Amniotic stem cell (primary cell): Measurements from ENCODE around the gene SETD6.

Experiments used
- DNase-seq: peaks from one replicate; lab custom pipeline; 2025; lab: John Stamatoyannopoulos, UW

Gene SETD6

DNA sequence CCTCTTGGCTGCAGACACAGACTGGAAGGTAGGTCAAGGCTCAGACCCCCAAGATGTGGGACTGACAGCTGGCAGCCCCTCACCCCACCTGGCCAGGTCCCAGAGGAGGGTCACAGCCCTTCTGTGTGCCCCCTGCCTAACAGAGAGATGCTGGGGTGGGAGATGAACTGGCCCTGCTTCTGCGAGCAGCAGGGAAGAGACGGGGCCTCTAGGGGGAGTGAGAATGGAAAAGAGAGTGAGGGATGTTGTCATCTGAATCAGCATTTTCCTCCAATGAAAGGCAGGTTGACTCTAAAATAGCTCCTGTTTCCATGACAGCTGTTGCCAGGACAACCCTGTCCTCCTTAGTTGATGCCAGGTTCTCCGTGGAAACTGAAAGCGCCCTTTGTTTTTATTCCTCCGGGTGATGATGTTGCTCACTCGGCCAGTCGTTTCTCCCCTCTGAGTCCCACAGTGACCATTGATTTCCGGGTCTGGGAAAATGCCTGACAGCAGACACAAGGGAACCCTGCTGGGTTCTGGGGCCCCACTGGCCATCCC lies 20.3 kb upstream of the SETD6 start:
- DNase-seq, result peak; percentile 96

- no peak for DNase-seq
These were observed 19.6 kb upstream of the SETD6 start for GRCh38 chr16:58495521-58496331.

GRCh38 chr16:58497468-58497867 lies 17.8 kb upstream of the SETD6 start:
- DNase-seq, result no peak

GRCh38 chr16:58497935-58498334 lies 17.4 kb upstream of the SETD6 start:
- no peak for DNase-seq

- DNase-seq, result no peak
These were observed 16.8 kb upstream of the SETD6 start for GRCh38 chr16:58498341-58499091.

DNA sequence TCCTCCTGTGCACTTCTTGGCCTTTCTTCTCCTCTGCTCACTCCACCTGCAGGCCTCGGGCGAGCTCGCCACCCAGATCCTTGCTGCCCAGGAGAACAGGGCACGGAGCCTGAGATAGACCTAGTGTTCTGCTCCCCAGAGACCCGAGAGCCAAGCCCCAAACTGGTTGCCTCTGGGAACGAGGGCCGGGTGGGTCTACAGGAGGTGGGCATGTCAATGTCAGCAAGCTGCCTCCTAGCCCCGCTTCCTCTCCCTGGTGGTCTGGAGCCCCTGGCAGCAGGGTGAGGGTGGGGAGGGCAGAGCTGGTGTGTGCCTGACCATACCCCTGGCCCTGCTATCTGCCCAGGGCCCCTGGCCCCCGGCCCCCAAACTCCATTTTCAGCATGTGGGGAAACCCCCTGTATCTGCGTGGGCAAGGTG lies 16.2 kb upstream of the SETD6 start:
- DNase-seq, result no peak

DNA sequence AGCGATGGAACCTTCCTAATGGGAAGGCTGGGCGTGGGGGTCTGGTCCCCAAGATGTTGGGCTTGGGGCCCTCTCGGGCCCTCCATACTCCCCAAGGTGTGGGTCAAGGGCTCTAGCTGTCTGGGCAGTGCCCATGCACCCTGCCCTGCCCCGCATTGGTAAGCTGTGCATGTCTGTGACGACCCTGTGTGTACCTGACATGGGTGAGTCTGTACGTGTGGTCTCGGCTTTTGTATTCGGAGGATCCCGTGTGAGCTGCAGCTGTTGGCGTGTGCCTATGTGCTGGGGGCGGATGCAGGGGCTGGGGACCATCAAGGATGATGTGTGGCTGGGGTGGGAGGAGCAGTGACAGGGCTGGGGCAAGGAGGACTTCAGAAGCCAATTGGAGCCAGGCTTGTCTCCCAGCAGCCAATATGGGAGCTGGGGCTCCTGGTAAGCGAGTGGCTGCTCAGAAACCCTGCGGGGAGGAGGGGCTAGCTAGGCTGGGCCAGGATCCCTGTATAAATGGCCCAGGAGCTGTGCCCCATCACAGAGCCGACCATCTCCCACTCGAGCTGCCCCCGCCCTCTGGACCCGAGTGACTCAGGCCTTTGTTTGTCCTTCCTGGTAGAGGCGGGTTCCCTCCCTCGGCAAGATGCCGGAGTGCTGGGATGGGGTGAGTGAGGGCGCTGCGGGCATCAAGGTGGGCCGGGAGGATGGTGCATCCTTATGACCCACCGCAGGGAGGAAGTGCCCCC lies 15.5 kb upstream of the SETD6 start, which contains the start of gene NDRG4:
TSS of gene NDRG4 (plus strand) at position 529 of the 737 bp plus-strand sequence. CDS start at position 635, 106 bp downstream.
- peak; percentile 22 for DNase-seq

DNA sequence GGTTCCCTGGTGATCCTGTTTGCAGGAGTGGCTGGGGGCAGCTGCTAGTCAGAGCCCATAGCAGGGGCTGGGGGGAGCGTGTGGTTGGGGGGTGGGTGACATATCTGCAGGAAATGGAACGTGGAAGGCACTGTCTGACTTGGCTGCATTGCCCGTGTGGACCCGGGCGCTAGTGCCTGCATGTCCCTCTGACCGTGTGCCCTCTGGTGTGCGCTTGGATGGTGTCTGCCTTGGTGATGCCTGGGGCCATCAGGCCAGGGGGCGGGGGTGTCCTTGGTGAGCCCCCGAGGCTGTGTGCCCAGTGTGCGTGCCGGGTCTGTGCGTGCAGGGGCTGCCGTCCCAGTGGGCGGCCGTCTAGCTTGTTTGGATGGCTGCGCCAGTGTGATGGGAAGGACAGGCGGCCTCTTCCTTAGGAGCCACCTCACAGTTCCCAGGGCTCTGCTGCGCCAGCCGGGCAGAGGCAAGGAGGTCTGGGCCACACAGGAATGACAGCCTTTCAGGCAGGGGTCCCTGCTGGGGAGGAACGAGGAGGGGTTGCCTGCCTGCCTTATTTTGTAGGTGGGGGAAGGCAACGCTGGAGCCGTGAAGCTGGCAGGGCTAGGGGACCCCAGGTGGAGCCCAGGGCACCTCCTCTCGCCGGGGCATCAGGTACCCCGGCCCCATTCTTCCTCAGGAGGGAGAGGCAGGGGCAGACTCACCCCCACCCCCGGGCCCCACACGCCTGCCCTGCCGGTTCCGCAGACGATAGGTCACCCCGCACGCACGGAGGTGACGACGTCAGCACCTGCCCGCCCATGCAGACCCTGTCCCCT lies 14.7 kb upstream of the SETD6 start:
- no peak for DNase-seq

- DNase-seq, result no peak
These were observed 13.8 kb upstream of the SETD6 start for GRCh38 chr16:58501242-58502131.

GRCh38 chr16:58502217-58502921 lies 12.9 kb upstream of the SETD6 start:
- no peak for DNase-seq

DNA sequence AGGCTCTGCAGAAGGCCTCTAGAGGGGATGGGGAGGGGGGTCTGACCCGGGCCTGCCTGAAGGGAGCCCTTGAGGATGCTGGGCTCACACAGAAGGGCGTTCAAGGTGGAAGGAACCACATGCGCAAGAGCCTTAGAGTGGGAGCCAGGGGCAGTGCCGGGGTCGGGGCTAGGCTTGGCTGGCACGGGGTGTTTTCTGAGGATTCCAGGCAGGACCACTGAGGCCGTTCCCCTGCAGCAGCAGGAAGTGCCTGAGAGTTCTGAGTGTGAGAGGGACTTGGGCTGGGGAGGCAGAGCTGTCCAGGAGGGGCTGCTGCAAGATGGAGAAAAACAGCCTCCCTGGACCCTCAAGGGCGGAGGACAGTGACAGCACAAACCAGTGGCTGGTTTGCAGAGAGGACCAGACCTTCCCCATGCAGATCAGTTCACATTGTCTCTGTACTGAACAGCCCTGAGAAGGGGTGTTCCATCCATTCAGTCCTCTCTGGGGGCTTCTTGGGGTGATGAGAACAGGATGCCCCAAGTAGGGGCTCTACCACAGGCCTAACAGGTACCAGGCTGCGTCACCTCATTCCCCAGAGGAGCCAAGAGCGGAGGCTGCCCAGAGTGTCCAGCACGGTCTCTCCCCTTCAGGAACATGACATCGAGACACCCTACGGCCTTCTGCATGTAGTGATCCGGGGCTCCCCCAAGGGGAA lies 12.0 kb upstream of the SETD6 start:
- DNase-seq, result no peak

- no peak for DNase-seq
These were observed 11.2 kb upstream of the SETD6 start for GRCh38 chr16:58503863-58504688.

DNA sequence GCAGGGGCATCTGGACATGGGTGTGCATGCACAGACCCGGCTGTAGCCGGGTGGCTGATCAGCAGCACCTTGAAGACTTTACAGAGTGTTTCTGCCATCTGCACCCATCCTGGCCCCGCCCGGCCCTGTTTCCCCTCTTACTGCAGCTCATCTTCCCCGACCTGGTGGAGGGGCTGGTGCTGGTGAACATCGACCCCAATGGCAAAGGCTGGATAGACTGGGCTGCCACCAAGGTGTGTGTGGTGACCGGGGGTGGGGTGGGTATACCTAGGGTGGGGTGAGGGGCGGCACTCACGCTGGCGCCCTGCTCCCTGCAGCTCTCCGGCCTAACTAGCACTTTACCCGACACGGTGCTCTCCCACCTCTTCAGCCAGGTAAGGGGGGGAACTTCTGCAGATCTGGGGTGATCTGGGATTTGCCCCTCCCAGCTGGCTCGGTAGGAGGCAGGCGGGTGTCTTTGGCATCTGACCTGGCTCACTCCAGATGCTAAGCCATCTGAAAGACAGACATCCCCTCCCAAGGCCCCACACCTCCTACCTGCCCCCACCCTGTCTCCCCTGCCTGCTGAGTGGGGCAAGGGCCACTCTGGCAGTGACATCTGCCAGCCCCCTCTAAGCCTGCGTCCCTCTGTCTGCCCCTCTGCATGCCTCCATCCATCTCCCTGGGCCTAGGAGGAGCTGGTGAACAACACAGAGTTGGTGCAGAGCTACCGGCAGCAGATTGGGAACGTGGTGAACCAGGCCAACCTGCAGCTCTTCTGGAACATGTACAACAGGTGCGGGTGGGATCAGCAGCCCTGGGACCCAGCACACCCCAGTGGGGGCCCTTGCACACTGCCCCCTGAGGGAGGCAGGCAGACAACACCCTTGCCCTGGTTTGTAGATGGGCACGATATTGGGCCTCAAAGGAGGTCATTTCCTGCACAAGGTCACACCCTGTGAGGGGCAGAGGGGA lies 8.8 kb upstream of the SETD6 start:
- DNase-seq, result no peak

GRCh38 chr16:58507195-58507962 lies 7.9 kb upstream of the SETD6 start:
- no peak for DNase-seq

GRCh38 chr16:58507963-58508670 lies 7.2 kb upstream of the SETD6 start:
- no peak for DNase-seq
